HepG2 (cell line): ENCODE results near the gene TTC32.

Experiments
- CTCF ChIP-seq: sonication (generic); formaldehyde crosslinking; IDR thresholded peaks from 2 replicates; pipeline ENCODE4 v1.5.0; 2020; ENCODE audit warnings: mild to moderate bottlenecking, missing genetic modification reagents, moderate library complexity
- EP300 ChIP-seq, 3 experiments: sonication (generic) in 1 of 3; formaldehyde crosslinking in 1 of 3; IDR thresholded peaks; 2 replicates each; pipeline versions ENCODE4 v1.5.1 to v1.6.1; 2011 to 2020; ENCODE audit warnings: low read depth in 2 of 3, low read length in 2 of 3, borderline replicate concordance in 1 of 3, improper control_type of control experiment in 1 of 3, mild to moderate bottlenecking in 1 of 3, missing genetic modification reagents in 1 of 3, moderate library complexity in 1 of 3
- HDAC2 ChIP-seq: sonication (generic); formaldehyde crosslinking; IDR thresholded peaks from 2 replicates; pipeline ENCODE4 v1.4.0; 2020; ENCODE audit warnings: missing genetic modification reagents
- POLR2AphosphoS5 ChIP-seq: IDR thresholded peaks from 2 replicates; pipeline ENCODE4 v1.6.1; 2012; ENCODE audit warnings: low read depth, low read length
- PREB ChIP-seq: sonication (generic); formaldehyde crosslinking; IDR thresholded peaks from 2 replicates; pipeline ENCODE4 v1.4.0; 2020; ENCODE audit warnings: missing genetic modification reagents
- RFXAP ChIP-seq: sonication (generic); formaldehyde crosslinking; IDR thresholded peaks from 2 replicates; pipeline ENCODE4 v1.4.0; 2020; ENCODE audit warnings: missing genetic modification reagents, borderline replicate concordance
- ZNF207 ChIP-seq: fragments of 450-650 bp; IDR thresholded peaks from 2 replicates; pipeline ENCODE4 v1.6.1; 2016; ENCODE audit warnings: antibody characterized with exemption, borderline replicate concordance
- ZNF33B ChIP-seq: sonication (generic); formaldehyde crosslinking; IDR thresholded peaks from 2 replicates; pipeline ENCODE4 v1.5.1; 2020; ENCODE audit warnings: mild to moderate bottlenecking, missing genetic modification reagents
- ZNF446 ChIP-seq: sonication (generic); formaldehyde crosslinking; IDR thresholded peaks from 2 replicates; pipeline ENCODE4 v1.5.0; 2020; ENCODE audit warnings: mild to moderate bottlenecking, missing genetic modification reagents
- ZNF577 ChIP-seq: sonication (generic); formaldehyde crosslinking; IDR thresholded peaks from 2 replicates; pipeline ENCODE4 v1.4.0; 2020; ENCODE audit warnings: mild to moderate bottlenecking, low read depth, missing genetic modification reagents, borderline replicate concordance
- ZNF775 ChIP-seq: sonication (generic); formaldehyde crosslinking; IDR thresholded peaks from 2 replicates; pipeline ENCODE4 v1.4.0; 2020; ENCODE audit warnings: missing genetic modification reagents, mild to moderate bottlenecking, moderate library complexity, borderline replicate concordance
- ZSCAN29 ChIP-seq: sonication (generic); formaldehyde crosslinking; conservative IDR thresholded peaks from 2 replicates; pipeline ENCODE4 v1.4.0; 2020; ENCODE audit warnings: mild to moderate bottlenecking, missing genetic modification reagents

GRCh38 chr2:19871836-19872235 is 29.9 kb downstream of the TTC32 start:
- TF ChIP-seq ZNF207 (no peak), EP300 (IDR thresholded peaks at IDR 0.05; ENCODE audit: low read depth in 2 of 2, low read length in 2 of 2) (no peak), EP300 (CRISPR knock-in tag; IDR thresholded peaks at IDR 0.05; ENCODE audit: borderline replicate concordance) (no peak), RFXAP (CRISPR knock-in tag) (no peak), ZNF33B (no peak), ZNF577 (no peak), PREB (CRISPR knock-in tag) (no peak), HDAC2 (no peak), CTCF (CRISPR knock-in tag) (no peak), ZSCAN29 (CRISPR knock-in tag) (no peak), ZNF446 (CRISPR knock-in tag) (no peak), POLR2AphosphoS5 (no peak), ZNF775 (CRISPR knock-in tag) (no peak)
